ENCODE results near the gene GLP2R.
"Not testable (repeated sequence)": the region's sequence is repeated elsewhere in the genome, so short reads cannot be mapped to it uniquely, and the experiment has no call there.

Gene GLP2R

GRCh38 chr17:9918352-9918751 is 92.6 kb downstream of the GLP2R start:
- DNase-seq (ENCODE audit: low spot score) (no peak), ATAC-seq (ENCODE audit: low read depth) (no peak)
- Histone ChIP-seq H3K36me3 (ENCODE audit: low read depth) (no peaks in the 10 kb centered on the region), H3K4me1 (ENCODE audit: insufficient read depth, poor library complexity, severe bottlenecking) (no peaks in the 10 kb centered on the region), H3K9me3 (ENCODE audit: severe bottlenecking) (no peaks in the 10 kb centered on the region), H3K4me3 (ENCODE audit: severe bottlenecking) (no peak overlapping the region), H3K27ac (ENCODE audit: poor library complexity, severe bottlenecking) (no peak overlapping the region), H3K27me3 (ENCODE audit: insufficient read depth, poor library complexity, severe bottlenecking) (no peaks in the 10 kb centered on the region)
- TF ChIP-seq CTCF (IDR thresholded peaks at IDR 0.05; ENCODE audit: poor library complexity, severe bottlenecking) = no peak

- H3K9me3 ChIP-seq (ENCODE audit: severe bottlenecking) = no peaks in the 10 kb centered on the region
- H3K4me3 ChIP-seq (ENCODE audit: severe bottlenecking) = no peak overlapping the region
- no peaks in the 10 kb centered on the region for H3K4me1 ChIP-seq (ENCODE audit: insufficient read depth, poor library complexity, severe bottlenecking)
- no peak overlapping the region for H3K27ac ChIP-seq (ENCODE audit: poor library complexity, severe bottlenecking)
- ATAC-seq (ENCODE audit: low read depth) = no peak
- no peaks in the 10 kb centered on the region for H3K27me3 ChIP-seq (ENCODE audit: insufficient read depth, poor library complexity, severe bottlenecking)
- no peak for TF ChIP-seq CTCF (IDR thresholded peaks at IDR 0.05; ENCODE audit: poor library complexity, severe bottlenecking)
- H3K36me3 ChIP-seq (ENCODE audit: low read depth) = no peaks in the 10 kb centered on the region
- no peak for DNase-seq (ENCODE audit: low spot score)
Measured at GRCh38 chr17:9918804-9919352, 93.2 kb downstream of the GLP2R start.

- not testable (repeated sequence) for H3K4me3 ChIP-seq (ENCODE audit: severe bottlenecking); ATAC-seq (ENCODE audit: low read depth); H3K27ac ChIP-seq (ENCODE audit: poor library complexity, severe bottlenecking); H3K9me3 ChIP-seq (ENCODE audit: severe bottlenecking); DNase-seq (ENCODE audit: low spot score); H3K27me3 ChIP-seq (ENCODE audit: insufficient read depth, poor library complexity, severe bottlenecking); H3K36me3 ChIP-seq (ENCODE audit: low read depth); H3K4me1 ChIP-seq (ENCODE audit: insufficient read depth, poor library complexity, severe bottlenecking)
Measured at GRCh38 chr17:9921216-9921615, 95.5 kb downstream of the GLP2R start.

GRCh38 chr17:9922012-9922848 is 96.5 kb downstream of the GLP2R start:
- Histone ChIP-seq H3K4me3 (ENCODE audit: severe bottlenecking) (no peak overlapping the region), H3K4me1 (ENCODE audit: insufficient read depth, poor library complexity, severe bottlenecking) (no peaks in the 10 kb centered on the region), H3K27ac (ENCODE audit: poor library complexity, severe bottlenecking) (no peak overlapping the region), H3K9me3 (ENCODE audit: severe bottlenecking) (no peaks in the 10 kb centered on the region), H3K36me3 (ENCODE audit: low read depth) (no peaks in the 10 kb centered on the region), H3K27me3 (ENCODE audit: insufficient read depth, poor library complexity, severe bottlenecking) (no peaks in the 10 kb centered on the region)
- no peak for ATAC-seq (ENCODE audit: low read depth)
- DNase-seq (ENCODE audit: low spot score) = no peak
- TF ChIP-seq CTCF (IDR thresholded peaks at IDR 0.05; ENCODE audit: poor library complexity, severe bottlenecking) = no peak

- ATAC-seq (ENCODE audit: low read depth) (peak; percentile 75), DNase-seq (ENCODE audit: low spot score) (no peak)
- H3K4me3 ChIP-seq (ENCODE audit: severe bottlenecking) = no peak overlapping the region
- peak; percentile 84 for TF ChIP-seq CTCF (IDR thresholded peaks at IDR 0.05; ENCODE audit: poor library complexity, severe bottlenecking)
- no peak overlapping the region for H3K27ac ChIP-seq (ENCODE audit: poor library complexity, severe bottlenecking)
- H3K9me3 ChIP-seq (ENCODE audit: severe bottlenecking) = no peaks in the 10 kb centered on the region
- no peaks in the 10 kb centered on the region for H3K4me1 ChIP-seq (ENCODE audit: insufficient read depth, poor library complexity, severe bottlenecking)
- no peaks in the 10 kb centered on the region for H3K27me3 ChIP-seq (ENCODE audit: insufficient read depth, poor library complexity, severe bottlenecking)
- no peaks in the 10 kb centered on the region for H3K36me3 ChIP-seq (ENCODE audit: low read depth)
Measured at GRCh38 chr17:9924735-9925191, 99.0 kb downstream of the GLP2R start.
